AG04449 (cell line): ENCODE results near the gene AHSG.
"Not testable (repeated sequence)": the region's sequence is repeated elsewhere in the genome, so short reads cannot be mapped to it uniquely, and the experiment has no call there.

Experiments
- CTCF ChIA-PET: fragments of 350-600 bp; formaldehyde crosslinking; extraction: SDS; loops from one replicate; lab custom pipeline; 2021; ENCODE audit warnings: antibody characterized with exemption; lab: Yijun Ruan, JAX
- POLR2A ChIA-PET: fragments of 400-600, 350-600 bp; formaldehyde crosslinking; extraction: SDS; loops from one replicate; lab custom pipeline; 2020; ENCODE audit warnings: antibody characterized with exemption, inconsistent platforms; lab: Yijun Ruan, JAX
- DNase-seq: peaks from one replicate; pipeline ENCODE4 v3.0.0-alpha.2; 2010; ENCODE audit warnings: low read depth, low spot score
- H3K4me3 ChIP-seq: 2 replicates; pipeline ENCODE4 v1.5.1; 2011; ENCODE audit warnings: low read depth, mild to moderate bottlenecking, control low read depth, low read length
- CTCF ChIP-seq: IDR thresholded peaks from one replicate; pipeline ENCODE4 v1.5.1; 2011; ENCODE audit warnings: mild to moderate bottlenecking, moderate library complexity, low read length, control low read depth, inconsistent platforms; ENCODE audit not compliant: insufficient read depth; ENCODE audit errors: missing control alignments

The AHSG gene, protein sequence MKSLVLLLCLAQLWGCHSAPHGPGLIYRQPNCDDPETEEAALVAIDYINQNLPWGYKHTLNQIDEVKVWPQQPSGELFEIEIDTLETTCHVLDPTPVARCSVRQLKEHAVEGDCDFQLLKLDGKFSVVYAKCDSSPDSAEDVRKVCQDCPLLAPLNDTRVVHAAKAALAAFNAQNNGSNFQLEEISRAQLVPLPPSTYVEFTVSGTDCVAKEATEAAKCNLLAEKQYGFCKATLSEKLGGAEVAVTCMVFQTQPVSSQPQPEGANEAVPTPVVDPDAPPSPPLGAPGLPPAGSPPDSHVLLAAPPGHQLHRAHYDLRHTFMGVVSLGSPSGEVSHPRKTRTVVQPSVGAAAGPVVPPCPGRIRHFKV

DNA sequence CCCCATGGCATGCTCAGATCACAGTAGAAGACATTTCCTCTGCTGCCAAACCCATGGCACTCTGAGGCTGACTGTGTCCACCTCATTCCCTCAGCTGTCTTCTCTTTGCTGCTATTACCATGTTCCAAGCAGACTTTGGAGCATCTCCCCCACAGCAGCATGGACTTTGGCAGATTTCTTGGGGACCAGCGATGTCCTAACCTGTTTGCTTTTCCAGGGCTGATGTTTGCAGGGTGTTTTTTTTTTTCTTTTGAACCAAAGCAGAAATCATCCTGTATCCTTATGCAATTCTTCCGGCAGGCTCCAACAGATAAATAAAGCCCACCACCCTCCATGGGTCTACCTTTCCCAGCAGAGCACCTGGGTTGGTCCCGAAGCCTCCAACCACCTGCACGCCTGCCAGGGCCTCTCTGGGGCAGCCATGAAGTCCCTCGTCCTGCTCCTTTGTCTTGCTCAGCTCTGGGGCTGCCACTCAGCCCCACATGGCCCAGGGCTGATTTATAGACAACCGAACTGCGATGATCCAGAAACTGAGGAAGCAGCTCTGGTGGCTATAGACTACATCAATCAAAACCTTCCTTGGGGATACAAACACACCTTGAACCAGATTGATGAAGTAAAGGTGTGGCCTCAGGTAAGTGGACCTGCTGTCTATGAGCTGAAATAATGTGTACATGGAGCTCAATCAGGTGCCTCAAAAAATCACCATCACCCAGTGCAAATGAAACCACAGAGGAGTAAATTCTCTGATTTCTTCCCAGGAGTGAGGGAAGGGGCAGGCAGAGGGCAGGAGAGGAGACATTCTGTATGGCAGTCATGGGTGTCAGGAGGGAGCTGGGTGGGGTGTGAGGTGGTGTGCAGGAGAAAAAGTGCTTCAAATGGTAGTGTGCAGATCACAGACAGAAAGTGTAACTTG lies at the start of gene AHSG:
AHSG (plus strand) TSS at position 340 of the 916 bp plus-strand sequence; CDS start at position 422, 82 bp downstream.
- CTCF ChIA-PET: interaction anchor here (0.6 to 8.8 kb wide), 13 partner anchors 11 to 626 kb away, joined by 3 to 193 read pairs (median 49); partner anchors contain the start of genes DNAJB11, EIF4A2 and RFC4
- TF ChIP-seq CTCF: no peak
- DNase-seq: no peak
- no peak within 1 kb of the TSS for H3K4me3 ChIP-seq
- POLR2A ChIA-PET: interaction anchor here (2.6 kb wide), 1 partner anchor 171 kb away, joined by 15 read pairs; the partner anchor contains the start of gene EIF4A2

- no peak for TF ChIP-seq CTCF
- no peak for DNase-seq
- ChIA-PET POLR2A (no interaction called here), CTCF (interaction anchor here (1.0 to 2.4 kb wide), 3 partner anchors 24 to 305 kb away, joined by 3 to 9 read pairs (median 3); no protein-coding TSS in a partner anchor)
- no peak overlapping the region for H3K4me3 ChIP-seq
These were observed 48.3 kb upstream of the AHSG start for GRCh38 chr3:186564586-186564985.

DNA sequence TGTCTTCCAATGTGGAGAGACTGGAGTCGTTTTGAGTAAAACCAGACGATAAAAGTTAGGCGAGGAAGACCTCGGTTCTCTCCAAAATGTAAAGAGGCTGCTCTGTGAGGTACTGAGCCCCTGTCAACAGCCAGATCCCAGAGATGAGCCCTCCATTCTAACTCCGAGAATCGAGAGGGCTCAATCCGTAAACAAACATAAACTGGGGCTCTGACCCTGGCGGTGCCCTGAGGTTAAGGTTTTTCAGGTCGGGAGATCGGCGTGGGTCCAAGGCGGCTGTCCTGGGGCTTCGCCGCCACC lies 46.1 kb upstream of the AHSG start:
- CTCF ChIA-PET: interaction anchor here (1.3 to 2.4 kb wide), 3 partner anchors 10 to 42 kb away, joined by 3 to 9 read pairs (median 8); no protein-coding TSS in a partner anchor
- no peak for DNase-seq
- H3K4me3 ChIP-seq: peak overlapping the region; percentile 94
- POLR2A ChIA-PET: no interaction called here
- no peak for TF ChIP-seq CTCF

- no peak for TF ChIP-seq CTCF
- ChIA-PET CTCF (interaction anchor here (1.0 to 7.1 kb wide), 7 partner anchors 11 to 584 kb away, joined by 3 to 60 read pairs (median 8); no protein-coding TSS in a partner anchor), POLR2A (no interaction called here)
- DNase-seq: no peak
- peak within 1 kb of the TSS; percentile 94 for H3K4me3 ChIP-seq
These were observed 45.6 kb upstream of the AHSG start, which contains the start of gene TBCCD1 for GRCh38 chr3:186567072-186567921. TSS of gene TBCCD1 (minus strand) at chr3:186567339. CDS start at chr3:186564329, 3,010 bp downstream.

DNA sequence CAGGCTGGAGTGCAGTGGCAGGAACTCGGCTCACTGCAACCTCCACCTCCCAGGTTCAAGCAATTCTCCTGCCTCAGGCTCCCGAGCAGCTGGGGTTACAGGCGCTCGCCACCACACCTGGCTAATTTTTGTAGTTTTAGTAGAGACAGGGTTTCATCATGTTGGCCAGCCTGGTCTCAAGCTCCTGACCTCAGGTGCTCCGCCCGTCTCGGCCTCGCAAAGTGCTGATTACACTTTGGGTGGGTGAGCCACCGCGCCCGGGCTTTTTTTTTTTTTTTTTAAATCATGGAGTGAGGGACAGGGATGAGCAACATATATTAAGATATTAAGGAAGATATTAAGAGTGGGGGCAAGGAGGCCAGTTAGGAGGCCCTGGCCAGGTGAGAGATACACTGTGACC lies 43.5 kb upstream of the AHSG start:
- POLR2A ChIA-PET, DNase-seq: not testable (repeated sequence)
- H3K4me3 ChIP-seq: peak overlapping the region; percentile 79
- CTCF ChIA-PET: interaction anchor here (0.7 to 7.1 kb wide), 5 partner anchors 30 to 626 kb away, joined by 3 to 60 read pairs (median 4); no protein-coding TSS in a partner anchor

- POLR2A ChIA-PET: interaction anchor here (0.6 to 1.4 kb wide), 4 partner anchors 15 to 610 kb away, joined by 3 to 11 read pairs (median 4); partner anchors contain the start of gene EIF4A2
- peak overlapping the region; percentile 79 for H3K4me3 ChIP-seq
- DNase-seq: no peak
- TF ChIP-seq CTCF: no peak
- CTCF ChIA-PET: interaction anchor here (0.7 to 7.1 kb wide), 6 partner anchors 24 to 587 kb away, joined by 3 to 60 read pairs (median 4); no protein-coding TSS in a partner anchor
These were observed 43.1 kb upstream of the AHSG start for GRCh38 chr3:186569779-186570095.
